OCI-M2 (cell line): ENCODE measurements around the gene POU2F1.
"Not testable (repeated sequence)": the region's sequence is repeated elsewhere in the genome, so short reads cannot be mapped to it uniquely, and the experiment has no call there.

Experiments
- DNase-seq: peaks from one replicate; lab custom pipeline; 2025; ENCODE audit not compliant: unreplicated experiment; lab: John Stamatoyannopoulos, UW

Gene POU2F1

GRCh38 chr1:167305706-167306277, 85.1 kb downstream of the POU2F1 start:
- no peak for DNase-seq

GRCh38 chr1:167310732-167311131, 90.0 kb downstream of the POU2F1 start:
- no peak for DNase-seq

GRCh38 chr1:167312871-167313270, 92.2 kb downstream of the POU2F1 start:
- DNase-seq = no peak

GRCh38 chr1:167314671-167315070, 94.0 kb downstream of the POU2F1 start:
- no peak for DNase-seq

- DNase-seq = no peak
These were observed 96.8 kb downstream of the POU2F1 start for GRCh38 chr1:167317463-167317862.

GRCh38 chr1:167319206-167319605, 98.5 kb downstream of the POU2F1 start:
- DNase-seq = not testable (repeated sequence)

- no peak for DNase-seq
These were observed 101.8 kb downstream of the POU2F1 start for GRCh38 chr1:167322483-167322882.

GRCh38 chr1:167325151-167325550, 104.5 kb downstream of the POU2F1 start:
- no peak for DNase-seq

GRCh38 chr1:167328306-167328815, 107.7 kb downstream of the POU2F1 start:
- DNase-seq = no peak

GRCh38 chr1:167328816-167329483, 108.3 kb downstream of the POU2F1 start:
- DNase-seq = no peak

GRCh38 chr1:167330601-167331293, 110.1 kb downstream of the POU2F1 start:
- no peak for DNase-seq

GRCh38 chr1:167331650-167332049, 111.0 kb downstream of the POU2F1 start:
- no peak for DNase-seq

GRCh38 chr1:167332503-167332902, 111.8 kb downstream of the POU2F1 start:
- no peak for DNase-seq

GRCh38 chr1:167333124-167333523, 112.4 kb downstream of the POU2F1 start:
- no peak for DNase-seq

- DNase-seq = no peak
These were observed 113.0 kb downstream of the POU2F1 start for GRCh38 chr1:167333703-167334102.

- no peak for DNase-seq
These were observed 118.7 kb downstream of the POU2F1 start for GRCh38 chr1:167339405-167339804.

GRCh38 chr1:167342846-167343245, 122.2 kb downstream of the POU2F1 start:
- DNase-seq = no peak

- no peak for DNase-seq
These were observed 123.4 kb downstream of the POU2F1 start for GRCh38 chr1:167344112-167344511.

GRCh38 chr1:167344615-167345385, 124.1 kb downstream of the POU2F1 start:
- DNase-seq = no peak

- DNase-seq = no peak
These were observed 124.7 kb downstream of the POU2F1 start for GRCh38 chr1:167345386-167345733.

GRCh38 chr1:167357305-167357704, 136.6 kb downstream of the POU2F1 start:
- no peak for DNase-seq
